NB4 (cell line): Measurements from ENCODE around the gene ADAMTS2.

Experiments
- DNase-seq: peaks from one replicate; pipeline ENCODE4 v3.0.0; 2010; ENCODE audit warnings: low read depth
- H3K4me3 ChIP-seq: one replicate; pipeline ENCODE4 v1.5.1; 2011; ENCODE audit warnings: mild to moderate bottlenecking, low read depth, low read length, moderate library complexity
- CTCF ChIP-seq: IDR thresholded peaks from one replicate; pipeline ENCODE4 v1.5.1; 2012; ENCODE audit warnings: low read depth, low read length
- MAX ChIP-seq: IDR thresholded peaks from 2 replicates; pipeline ENCODE4 v1.6.1; 2011; ENCODE audit warnings: low read depth, low read length
- MYC ChIP-seq: IDR thresholded peaks from 2 replicates; pipeline ENCODE4 v1.6.1; 2011; ENCODE audit warnings: low read depth, low read length
- POLR2A ChIP-seq: IDR thresholded peaks from 2 replicates; pipeline ENCODE4 v1.6.1; 2011; ENCODE audit warnings: mild to moderate bottlenecking; ENCODE audit not compliant: insufficient read length; ENCODE audit errors: extremely low read depth

The ADAMTS2 gene

GRCh38 chr5:179357031-179357430, 11.8 kb upstream of the ADAMTS2 start:
- TF ChIP-seq CTCF (no peak), MAX (no peak)
- no peak for DNase-seq
- no peak overlapping the region for H3K4me3 ChIP-seq

DNA sequence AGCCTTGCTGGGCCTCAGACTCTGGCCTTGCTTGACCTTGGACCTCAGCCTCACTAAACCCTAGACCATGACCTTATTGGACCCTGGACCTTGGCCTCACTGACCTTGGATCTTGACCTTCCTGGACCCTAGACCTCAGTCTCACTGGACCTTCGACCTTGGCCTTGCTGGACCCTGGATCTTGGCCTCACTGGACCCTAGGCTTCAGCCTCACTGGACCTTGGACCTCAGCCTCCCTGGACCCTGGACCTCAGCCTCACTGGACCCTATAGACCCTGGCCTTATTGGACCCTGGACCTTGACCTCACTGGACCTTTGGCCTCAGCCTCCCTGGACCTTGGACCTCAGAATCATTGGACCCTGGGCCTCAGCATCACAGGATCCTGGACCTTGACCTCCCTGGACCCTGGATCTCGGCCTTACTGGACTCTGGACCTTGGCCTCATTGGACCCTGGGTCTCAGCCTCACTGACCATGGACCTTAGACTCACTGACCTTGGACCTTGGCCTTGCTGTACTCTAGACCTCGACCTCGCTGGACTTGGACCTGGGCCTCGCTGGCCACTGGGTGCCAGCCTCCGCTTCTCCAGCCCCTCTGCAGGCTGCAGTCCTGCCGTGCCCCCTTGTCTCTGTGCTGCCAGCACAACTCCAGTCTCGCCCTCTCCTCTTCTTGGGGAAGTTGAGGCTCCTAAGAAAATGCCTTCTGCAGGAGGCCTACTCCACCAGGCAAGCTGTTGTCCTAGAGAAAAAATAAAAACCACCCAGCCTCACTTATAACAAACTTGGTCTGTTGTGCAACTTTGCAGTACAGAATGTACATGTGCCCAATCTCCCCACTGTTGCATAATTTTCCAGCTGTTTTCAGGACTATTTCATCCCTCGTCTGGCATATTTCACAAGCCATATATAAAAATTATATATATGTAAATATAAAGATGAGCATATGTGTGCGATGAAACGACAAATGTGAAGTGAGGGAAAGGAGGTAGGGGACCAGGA, 11.0 kb upstream of the ADAMTS2 start:
- no peak overlapping the region for H3K4me3 ChIP-seq
- DNase-seq, result peak; percentile 68
- TF ChIP-seq MAX, result peak; percentile 38
- TF ChIP-seq MYC, result peak; percentile 35; the same call in 1 of the 2 replicates
- no peak for TF ChIP-seq POLR2A
- no peak for TF ChIP-seq CTCF

- no peak overlapping the region for H3K4me3 ChIP-seq
- TF ChIP-seq POLR2A (no peak), CTCF (no peak), MYC (no peak), MAX (no peak)
- DNase-seq, result no peak
Observed at GRCh38 chr5:179354305-179354882, 9.1 kb upstream of the ADAMTS2 start.

GRCh38 chr5:179348843-179349242, 3.6 kb upstream of the ADAMTS2 start:
- TF ChIP-seq CTCF, result no peak
- H3K4me3 ChIP-seq, result no peak overlapping the region
- DNase-seq, result peak; percentile 70

- DNase-seq, result no peak
- TF ChIP-seq CTCF (no peak), MAX (no peak), POLR2A (no peak), MYC (no peak)
- H3K4me3 ChIP-seq, result no peak overlapping the region
Observed at GRCh38 chr5:179348011-179348530, 2.8 kb upstream of the ADAMTS2 start.
